GM12878 (cell line): Measurements from ENCODE around the gene HTR7. TPM values are rescaled to one million over a fixed set of nuclear protein-coding genes. Genes with fewer than 3 reads are reported as not detected.

ENCODE experiments used
- polyA plus RNA-seq, 11 experiments: library from polyadenylated mRNA; depleted of rRNA in 4 of 11; unstranded in 6 of 11; stranded (reverse) in 5 of 11; fragments of >200 nt; fragmentation: Nextera tagmentation in 4 of 11; fragmentation: Illumina TruSeq in 1 of 11; extraction: Ambion mirVana in 4 of 11; extraction: Trizol in 1 of 11; gene quantifications; 1 replicate in 1 of 11; 2 replicates in 10 of 11; pipeline versions ENCODE4 v1.2.1 to v1.2.3, GENCODE V29; 2011 to 2016; ENCODE audit warnings: inconsistent platforms in 2 of 11, missing spikeins in 2 of 11, low read depth in 1 of 11
- total RNA-seq, 4 experiments: library from RNA; depleted of rRNA in 3 of 4; stranded (reverse); fragments of >200 nt in 3 of 4; fragmentation: Illumina TruSeq in 1 of 4; extraction: Trizol in 1 of 4; gene quantifications; 2 replicates each; pipeline versions ENCODE4 v1.2.1 to v1.2.3, GENCODE V29; 2013 to 2021
- TF ChIP-seq, protein P1 (sequence below): fragments of 450-650 bp; IDR thresholded peaks from 2 replicates; pipeline ENCODE4 v1.6.1; 2017; ENCODE audit warnings: mild to moderate bottlenecking, moderate library complexity
- TF ChIP-seq, protein P2 (sequence below): fragments of 450-650 bp; IDR thresholded peaks from 2 replicates; pipeline ENCODE4 v1.6.1; 2018; ENCODE audit warnings: mild to moderate bottlenecking, low read depth, moderate library complexity; ENCODE audit not compliant: partially characterized antibody

The HTR7 gene
- total and polyA plus RNA-seq, 10 of the 15 experiments (the other 5 are each of a cell fraction or from before 2014, with no cell fraction given) = 0.01 to 1.3 (median 0.06) TPM; not detected in 4

DNA sequence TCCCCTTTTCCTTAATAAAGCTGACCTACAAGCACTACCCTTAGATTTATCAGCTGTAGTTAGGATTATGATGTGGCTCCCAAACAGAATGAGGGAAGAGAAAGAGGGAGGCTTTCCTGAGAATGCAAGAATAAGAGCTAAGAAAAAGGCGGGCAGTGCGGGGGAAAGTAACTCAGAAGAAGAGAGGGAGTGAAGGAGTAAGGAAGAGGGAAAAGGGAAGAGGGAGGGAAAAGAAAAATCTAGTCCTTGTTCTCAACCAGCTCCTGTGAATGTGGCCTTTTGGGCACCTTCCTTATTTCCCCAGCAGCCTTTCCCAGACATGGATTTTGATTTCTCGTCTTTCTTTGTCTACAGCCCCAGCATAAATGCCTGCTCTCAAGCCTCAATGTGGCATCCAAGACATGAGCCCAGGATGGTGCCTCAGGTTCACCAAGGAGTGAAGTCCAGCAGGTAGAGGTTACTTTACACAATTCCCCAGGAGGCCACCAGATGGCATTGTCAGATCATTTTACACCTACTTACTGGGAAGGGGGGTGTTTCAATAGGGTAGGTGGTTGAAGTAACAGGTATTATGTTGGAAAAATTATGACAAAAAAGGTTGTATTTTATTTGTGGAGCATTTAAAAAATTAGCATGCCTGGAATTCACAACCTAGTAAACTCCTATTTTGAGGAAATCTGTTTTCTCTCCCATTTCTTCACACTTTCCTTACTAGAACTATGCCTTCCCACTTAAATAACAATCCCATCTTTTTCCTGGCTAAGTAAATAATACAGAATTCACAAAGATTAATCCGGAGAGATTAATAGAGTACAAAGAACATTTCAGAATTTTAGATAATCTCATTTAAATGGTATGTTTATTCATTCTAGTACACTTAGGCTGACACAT lies 106.5 kb downstream of the HTR7 start (continued):
- TF ChIP-seq, protein P1, sequence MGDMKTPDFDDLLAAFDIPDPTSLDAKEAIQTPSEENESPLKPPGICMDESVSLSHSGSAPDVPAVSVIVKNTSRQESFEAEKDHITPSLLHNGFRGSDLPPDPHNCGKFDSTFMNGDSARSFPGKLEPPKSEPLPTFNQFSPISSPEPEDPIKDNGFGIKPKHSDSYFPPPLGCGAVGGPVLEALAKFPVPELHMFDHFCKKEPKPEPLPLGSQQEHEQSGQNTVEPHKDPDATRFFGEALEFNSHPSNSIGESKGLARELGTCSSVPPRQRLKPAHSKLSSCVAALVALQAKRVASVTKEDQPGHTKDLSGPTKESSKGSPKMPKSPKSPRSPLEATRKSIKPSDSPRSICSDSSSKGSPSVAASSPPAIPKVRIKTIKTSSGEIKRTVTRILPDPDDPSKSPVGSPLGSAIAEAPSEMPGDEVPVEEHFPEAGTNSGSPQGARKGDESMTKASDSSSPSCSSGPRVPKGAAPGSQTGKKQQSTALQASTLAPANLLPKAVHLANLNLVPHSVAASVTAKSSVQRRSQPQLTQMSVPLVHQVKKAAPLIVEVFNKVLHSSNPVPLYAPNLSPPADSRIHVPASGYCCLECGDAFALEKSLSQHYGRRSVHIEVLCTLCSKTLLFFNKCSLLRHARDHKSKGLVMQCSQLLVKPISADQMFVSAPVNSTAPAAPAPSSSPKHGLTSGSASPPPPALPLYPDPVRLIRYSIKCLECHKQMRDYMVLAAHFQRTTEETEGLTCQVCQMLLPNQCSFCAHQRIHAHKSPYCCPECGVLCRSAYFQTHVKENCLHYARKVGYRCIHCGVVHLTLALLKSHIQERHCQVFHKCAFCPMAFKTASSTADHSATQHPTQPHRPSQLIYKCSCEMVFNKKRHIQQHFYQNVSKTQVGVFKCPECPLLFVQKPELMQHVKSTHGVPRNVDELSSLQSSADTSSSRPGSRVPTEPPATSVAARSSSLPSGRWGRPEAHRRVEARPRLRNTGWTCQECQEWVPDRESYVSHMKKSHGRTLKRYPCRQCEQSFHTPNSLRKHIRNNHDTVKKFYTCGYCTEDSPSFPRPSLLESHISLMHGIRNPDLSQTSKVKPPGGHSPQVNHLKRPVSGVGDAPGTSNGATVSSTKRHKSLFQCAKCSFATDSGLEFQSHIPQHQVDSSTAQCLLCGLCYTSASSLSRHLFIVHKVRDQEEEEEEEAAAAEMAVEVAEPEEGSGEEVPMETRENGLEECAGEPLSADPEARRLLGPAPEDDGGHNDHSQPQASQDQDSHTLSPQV = 0 out of 2 replicates have a peak, but pooled peaks have one; percentile 25
- TF ChIP-seq, protein P2, sequence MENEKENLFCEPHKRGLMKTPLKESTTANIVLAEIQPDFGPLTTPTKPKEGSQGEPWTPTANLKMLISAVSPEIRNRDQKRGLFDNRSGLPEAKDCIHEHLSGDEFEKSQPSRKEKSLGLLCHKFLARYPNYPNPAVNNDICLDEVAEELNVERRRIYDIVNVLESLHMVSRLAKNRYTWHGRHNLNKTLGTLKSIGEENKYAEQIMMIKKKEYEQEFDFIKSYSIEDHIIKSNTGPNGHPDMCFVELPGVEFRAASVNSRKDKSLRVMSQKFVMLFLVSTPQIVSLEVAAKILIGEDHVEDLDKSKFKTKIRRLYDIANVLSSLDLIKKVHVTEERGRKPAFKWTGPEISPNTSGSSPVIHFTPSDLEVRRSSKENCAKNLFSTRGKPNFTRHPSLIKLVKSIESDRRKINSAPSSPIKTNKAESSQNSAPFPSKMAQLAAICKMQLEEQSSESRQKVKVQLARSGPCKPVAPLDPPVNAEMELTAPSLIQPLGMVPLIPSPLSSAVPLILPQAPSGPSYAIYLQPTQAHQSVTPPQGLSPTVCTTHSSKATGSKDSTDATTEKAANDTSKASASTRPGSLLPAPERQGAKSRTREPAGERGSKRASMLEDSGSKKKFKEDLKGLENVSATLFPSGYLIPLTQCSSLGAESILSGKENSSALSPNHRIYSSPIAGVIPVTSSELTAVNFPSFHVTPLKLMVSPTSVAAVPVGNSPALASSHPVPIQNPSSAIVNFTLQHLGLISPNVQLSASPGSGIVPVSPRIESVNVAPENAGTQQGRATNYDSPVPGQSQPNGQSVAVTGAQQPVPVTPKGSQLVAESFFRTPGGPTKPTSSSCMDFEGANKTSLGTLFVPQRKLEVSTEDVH = no peak
